Measurements from ENCODE around the gene BLID. TPM values are rescaled to one million over a fixed set of nuclear protein-coding genes. Genes with fewer than 3 reads are reported as not detected.
A peak's percentile ranks its signal among the peaks of the same experiment; 100 is the strongest.

BLID gene
- total RNA-seq, 4 donors from 2014 or later, result not detected

GRCh38 chr11:122140500-122140899 is 24.5 kb upstream of the BLID start:
- no peak for DNase-seq
- no peaks in the 10 kb centered on the region for H3K36me3 ChIP-seq
- intact Hi-C loops (cut with DNase I), result no loop called here
- 13 to 15% methylated on average over 2 of the region's 2 CpGs for WGBS, 2 donors
- peaks cover 6 to 21% (median 11%) of the 10 kb centered on the region in 3 donors for H3K4me1 ChIP-seq
- peak overlapping the region in 1 of 4 donors; percentile 22 for H3K27ac ChIP-seq
- TF ChIP-seq POLR2A (IDR thresholded peaks at IDR 0.05), result no peak
- no peak for TF ChIP-seq CTCF (IDR thresholded peaks at IDR 0.05)
- H3K27me3 ChIP-seq, result peaks cover 0 to 10% (median 0%) of the 10 kb centered on the region in 4 donors
- H3K4me3 ChIP-seq, result no peak overlapping the region
- H3K9me3 ChIP-seq, result no peaks in the 10 kb centered on the region

GRCh38 chr11:122139595-122139866 is 23.5 kb upstream of the BLID start:
- H3K36me3 ChIP-seq, result no peaks in the 10 kb centered on the region
- TF ChIP-seq CTCF (IDR thresholded peaks at IDR 0.05) (no peak), POLR2A (IDR thresholded peaks at IDR 0.05) (no peak)
- peaks cover 6 to 21% (median 11%) of the 10 kb centered on the region in 3 donors for H3K4me1 ChIP-seq
- peak overlapping the region in 1 of 4 donors; percentile 14 for H3K27ac ChIP-seq
- H3K27me3 ChIP-seq, result peaks cover 0 to 10% (median 0%) of the 10 kb centered on the region in 4 donors
- no peak for DNase-seq
- intact Hi-C loops (cut with DNase I), result no loop called here
- H3K4me3 ChIP-seq, result no peak overlapping the region
- WGBS, 2 donors, result 46 to 48% methylated on average over 1 of the region's 1 CpG
- no peaks in the 10 kb centered on the region for H3K9me3 ChIP-seq

- intact Hi-C loops (cut with DNase I), result no loop called here
- Histone ChIP-seq H3K9me3 (no peaks in the 10 kb centered on the region), H3K27ac (peak overlapping the region in 1 of 4 donors; percentile 14), H3K4me1 (peaks cover 6 to 21% (median 11%) of the 10 kb centered on the region in 3 donors), H3K4me3 (no peak overlapping the region), H3K36me3 (no peaks in the 10 kb centered on the region), H3K27me3 (peaks cover 0 to 10% (median 0%) of the 10 kb centered on the region in 4 donors)
- 71% methylated on average over 4 to 5 of the region's 5 CpGs for WGBS, 2 donors
- no peak for DNase-seq
- TF ChIP-seq POLR2A (IDR thresholded peaks at IDR 0.05) (no peak), CTCF (IDR thresholded peaks at IDR 0.05) (no peak)
These were observed 23.0 kb upstream of the BLID start for GRCh38 chr11:122138744-122139594.

GRCh38 chr11:122137078-122137793 is 21.2 kb upstream of the BLID start:
- Histone ChIP-seq H3K4me1 (peaks cover 6 to 21% (median 11%) of the 10 kb centered on the region in 3 donors), H3K27ac (peak overlapping the region in 3 of 4 donors; percentile 8 to 47 (median 34)), H3K4me3 (no peak overlapping the region), H3K9me3 (no peaks in the 10 kb centered on the region), H3K27me3 (peaks cover 0 to 10% (median 0%) of the 10 kb centered on the region in 4 donors), H3K36me3 (no peaks in the 10 kb centered on the region)
- no peak for TF ChIP-seq POLR2A (IDR thresholded peaks at IDR 0.05)
- TF ChIP-seq CTCF (IDR thresholded peaks at IDR 0.05), result no peak
- DNase-seq, result no peak
- WGBS, 2 donors, result 5 to 33% methylated on average over 2 of the region's 2 CpGs
- intact Hi-C loops (cut with DNase I), result no loop called here

GRCh38 chr11:122131126-122131525 is 15.1 kb upstream of the BLID start:
- H3K4me3 ChIP-seq, result no peak overlapping the region
- no peaks in the 10 kb centered on the region for H3K36me3 ChIP-seq
- no peak overlapping the region for H3K27ac ChIP-seq
- H3K4me1 ChIP-seq, result peaks cover 0 to under 1% (median 0%) of the 10 kb centered on the region in 3 donors
- intact Hi-C loops (cut with DNase I), result no loop called here
- 51 to 64% methylated on average over 2 of the region's 2 CpGs for WGBS, 2 donors
- no peaks in the 10 kb centered on the region for H3K9me3 ChIP-seq
- TF ChIP-seq CTCF (IDR thresholded peaks at IDR 0.05) (no peak), POLR2A (IDR thresholded peaks at IDR 0.05) (no peak)
- no peak for DNase-seq
- no peaks in the 10 kb centered on the region for H3K27me3 ChIP-seq
